GM10847 (cell line): ENCODE results near the gene CTDSP1.

Experiments
- POLR2A ChIP-seq: IDR thresholded peaks from 2 replicates; pipeline ENCODE4 v1.6.1; 2011; ENCODE audit not compliant: insufficient read length; ENCODE audit errors: extremely low read depth

CTDSP1 gene

GRCh38 chr2:218402491-218402901, 2.8 kb downstream of the CTDSP1 start:
- no peak for TF ChIP-seq POLR2A

- no peak for TF ChIP-seq POLR2A
These were observed 3.3 kb downstream of the CTDSP1 start for GRCh38 chr2:218402911-218403411.

GRCh38 chr2:218403810-218404209, 4.1 kb downstream of the CTDSP1 start:
- TF ChIP-seq POLR2A: no peak

GRCh38 chr2:218404351-218405085, 4.8 kb downstream of the CTDSP1 start:
- TF ChIP-seq POLR2A: no peak

- TF ChIP-seq POLR2A: no peak
These were observed 5.5 kb downstream of the CTDSP1 start for GRCh38 chr2:218405086-218405745.

- TF ChIP-seq POLR2A: no peak
These were observed 6.1 kb downstream of the CTDSP1 start for GRCh38 chr2:218405746-218406208.

- no peak for TF ChIP-seq POLR2A
These were observed 6.7 kb downstream of the CTDSP1 start for GRCh38 chr2:218406209-218406948.

- TF ChIP-seq POLR2A: no peak
These were observed 7.4 kb downstream of the CTDSP1 start for GRCh38 chr2:218406949-218407618.

GRCh38 chr2:218407717-218408116, 8.0 kb downstream of the CTDSP1 start:
- no peak for TF ChIP-seq POLR2A

- no peak for TF ChIP-seq POLR2A
These were observed 18.7 kb downstream of the CTDSP1 start for GRCh38 chr2:218418321-218418716.

- TF ChIP-seq POLR2A: no peak
These were observed 19.2 kb downstream of the CTDSP1 start, which contains the start of gene VIL1 for GRCh38 chr2:218418717-218419458. VIL1 (plus strand) TSS chr2:218419123; CDS start chr2:218423779, 4,656 bp downstream.

GRCh38 chr2:218419630-218420216, 20.1 kb downstream of the CTDSP1 start:
- TF ChIP-seq POLR2A: no peak

GRCh38 chr2:218421027-218421426, 21.4 kb downstream of the CTDSP1 start:
- TF ChIP-seq POLR2A: no peak
